Subcutaneous adipose tissue (tissue), 4 donors: ENCODE measurements around the gene PCTP. TPM values are rescaled to one million over a fixed set of nuclear protein-coding genes. Genes with fewer than 3 reads are reported as not detected.

ENCODE experiments used
- CTCF ChIP-seq: fragments of 450-650 bp; IDR thresholded peaks from one replicate; pipeline ENCODE4 v1.5.1; 2016; ENCODE audit warnings: low read depth, mild to moderate bottlenecking, control low read depth, antibody characterized with exemption, moderate library complexity
- total RNA-seq, 4 donors: library from RNA; depleted of rRNA; stranded (reverse); fragments of >200 nt; gene quantifications; one replicate each; pipeline ENCODE4 v1.1.0, GENCODE V29; 2016

Gene PCTP
- 10 to 100 TPM; 24.9 to 32.3 (median 26.5) TPM for total RNA-seq

DNA sequence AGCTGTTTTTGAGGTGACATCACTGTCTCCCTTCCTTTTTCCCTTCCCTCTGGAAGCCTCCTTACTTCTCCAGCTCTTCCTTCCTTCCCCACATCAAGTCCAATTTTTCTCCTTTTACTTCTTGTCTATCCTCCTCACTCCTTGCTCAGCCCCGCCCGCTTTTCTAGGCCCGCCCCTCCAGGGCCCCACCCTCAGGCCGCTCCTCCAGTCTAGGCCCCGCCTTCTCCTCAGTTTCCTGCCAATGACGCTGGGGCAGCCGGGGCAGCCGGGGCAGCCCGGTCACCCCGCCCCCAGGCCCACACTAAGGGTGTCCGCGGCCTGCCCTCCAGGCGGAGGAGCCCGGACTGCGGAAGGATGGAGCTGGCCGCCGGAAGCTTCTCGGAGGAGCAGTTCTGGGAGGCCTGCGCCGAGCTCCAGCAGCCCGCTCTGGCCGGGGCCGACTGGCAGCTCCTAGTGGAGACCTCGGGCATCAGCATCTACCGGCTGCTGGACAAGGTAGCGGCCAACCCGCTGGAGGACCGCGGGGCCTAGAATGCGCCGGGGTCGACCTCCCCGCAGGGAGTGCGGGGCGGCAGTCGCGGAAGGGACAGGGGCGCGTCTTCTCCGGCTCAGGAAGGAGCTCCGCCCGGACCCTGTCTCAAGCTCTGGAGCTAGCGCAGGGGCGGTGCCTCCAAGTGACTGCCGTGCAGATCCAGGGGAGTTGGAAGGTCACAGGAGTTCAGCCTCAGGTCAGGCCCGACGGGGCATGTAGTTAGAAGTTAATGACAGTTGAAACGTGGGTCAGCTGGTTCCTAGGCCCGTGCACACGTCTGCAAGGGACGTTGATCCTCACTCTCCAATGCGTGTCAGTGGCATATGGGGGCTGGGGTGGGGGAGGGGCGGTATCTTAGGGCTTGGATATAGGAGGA lies at the start of gene PCTP:
PCTP (plus strand) TSS at position 302 of the 908 bp plus-strand sequence; CDS start at position 355, 53 bp downstream.
- TF ChIP-seq CTCF: no peak

DNA sequence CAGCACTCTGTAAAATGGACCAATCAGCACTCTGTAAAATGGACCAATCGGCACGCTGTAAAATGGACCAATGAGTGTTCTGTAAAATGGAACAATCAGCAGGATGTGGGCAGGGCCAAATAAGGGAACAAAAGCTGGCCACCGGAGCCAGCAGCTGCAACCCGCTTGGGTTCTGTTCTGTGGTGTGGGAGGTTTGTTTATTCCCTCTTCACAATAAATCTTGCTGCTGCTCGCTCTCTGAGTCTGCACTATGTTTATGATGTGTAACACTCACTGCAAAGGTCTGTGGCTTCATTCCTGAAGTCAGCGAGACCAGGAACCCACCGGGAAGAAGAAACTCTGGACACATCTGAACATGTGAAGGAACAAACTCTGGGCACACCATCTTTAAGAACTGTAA lies 48.7 kb upstream of the PCTP start:
- no peak for TF ChIP-seq CTCF

DNA sequence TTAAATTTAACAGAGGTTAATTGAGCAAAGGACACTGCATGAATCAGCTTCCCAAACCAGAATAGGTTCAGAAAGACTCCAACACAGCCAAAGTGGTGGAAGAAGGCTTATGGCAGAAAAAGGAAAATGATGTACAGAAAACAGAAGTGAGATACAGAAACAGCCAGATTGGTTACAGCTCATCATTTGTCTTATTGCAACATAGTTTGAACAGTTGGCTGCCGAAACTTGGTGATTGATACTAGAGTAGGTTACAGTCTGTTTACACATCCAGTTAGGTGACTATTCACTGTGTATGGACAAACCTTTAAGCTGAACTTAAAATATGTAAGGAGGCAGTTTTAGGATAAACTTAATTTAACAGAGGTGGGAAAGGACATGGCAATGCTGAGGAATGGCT lies 46.5 kb upstream of the PCTP start:
- no peak for TF ChIP-seq CTCF

GRCh38 chr17:55705847-55706246 lies 45.0 kb upstream of the PCTP start:
- no peak for TF ChIP-seq CTCF

DNA sequence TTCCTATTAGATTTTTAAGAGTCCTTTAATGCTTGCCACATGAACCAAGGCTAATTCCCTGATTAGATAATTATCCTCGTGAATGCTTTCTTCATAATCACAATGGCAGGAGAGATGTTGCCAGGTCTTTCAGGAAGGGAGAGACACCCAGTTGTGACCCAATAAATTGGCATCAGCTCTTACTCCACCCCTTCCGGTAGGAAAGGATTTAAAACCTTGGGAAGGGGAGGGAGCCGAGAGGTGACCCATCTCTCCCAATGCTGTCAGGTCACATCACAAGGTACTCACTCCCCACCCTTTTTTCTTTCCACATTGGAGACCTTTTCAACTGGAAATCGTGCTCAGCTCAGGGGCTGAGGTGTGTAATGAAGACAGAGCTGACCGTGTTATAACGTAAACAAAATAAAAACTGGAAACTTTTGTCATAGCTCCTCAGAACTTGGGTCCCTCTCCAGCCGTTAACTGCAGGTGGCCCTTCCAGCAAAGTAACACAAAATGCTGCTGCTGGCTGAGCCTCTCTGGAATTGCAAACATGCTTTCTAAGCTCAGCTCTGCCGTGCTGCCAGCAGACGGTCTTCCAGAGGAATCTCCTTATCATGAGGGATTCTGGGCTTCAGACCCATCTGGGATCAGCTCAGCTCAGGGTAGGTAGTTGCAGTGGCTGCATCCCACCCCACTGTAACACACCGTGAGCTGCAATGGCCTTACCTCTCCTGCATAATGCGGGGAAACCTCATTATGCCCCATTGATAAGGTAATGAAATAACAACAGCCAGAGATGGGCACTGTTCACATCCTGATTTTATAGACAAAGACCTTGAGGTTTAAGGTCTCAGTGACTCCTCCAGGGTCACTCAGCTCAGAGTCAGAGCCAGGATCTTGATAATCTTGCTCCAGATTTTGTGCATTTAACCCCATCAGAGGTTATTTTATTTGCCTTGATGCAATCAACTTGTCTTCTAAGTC lies 43.8 kb upstream of the PCTP start:
- TF ChIP-seq CTCF: no peak

DNA sequence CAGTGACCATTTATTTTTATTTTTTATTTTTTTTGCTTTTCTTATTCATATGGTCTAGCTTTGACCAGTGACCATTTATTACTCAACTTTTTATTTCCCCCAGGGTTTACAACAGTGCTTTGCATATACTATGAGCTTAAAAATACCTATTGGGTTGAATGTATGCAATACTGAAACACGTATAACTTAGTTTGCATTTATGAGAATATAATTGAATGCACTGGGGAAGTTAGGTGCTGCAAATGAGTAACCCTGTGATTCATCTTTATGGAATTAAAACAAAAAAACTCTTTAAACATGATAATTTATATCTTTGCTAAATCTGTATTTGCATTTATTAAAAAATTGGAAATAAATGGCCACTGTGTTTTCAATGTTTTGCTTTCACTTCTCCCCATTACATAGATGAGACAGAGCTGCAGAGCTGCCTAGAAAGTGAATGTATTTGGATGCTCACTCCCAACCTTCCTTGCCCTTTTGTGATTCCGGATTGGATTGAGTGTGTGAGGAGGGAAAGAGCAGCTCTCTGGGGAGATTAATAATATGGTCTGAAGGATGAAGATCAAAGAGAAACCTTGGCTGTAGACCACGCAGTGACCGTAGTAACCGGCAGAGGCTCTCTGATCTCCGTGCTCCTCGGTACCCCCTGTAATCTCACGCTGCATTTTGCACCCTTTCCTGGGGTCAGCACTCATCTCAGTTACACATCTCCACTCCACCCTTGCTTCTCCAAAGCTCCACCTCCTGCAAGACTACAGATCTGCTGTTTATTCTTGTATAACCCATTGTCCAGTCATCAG lies 42.5 kb upstream of the PCTP start:
- TF ChIP-seq CTCF: no peak
